ENCODE results near the gene LCK. TPM values are rescaled to one million over a fixed set of nuclear protein-coding genes. Genes with fewer than 3 reads are reported as not detected.

Gene LCK
- total and polyA plus RNA-seq, 7 donors = 0.10 to 0.89 (median 0.77) TPM

GRCh38 chr1:32335535-32335789 lies 84.4 kb downstream of the LCK start:
- peaks cover 0 to 23% of the 10 kb centered on the region in 2 donors for H3K36me3 ChIP-seq (ENCODE audit: insufficient read depth in 1 of 2, low read depth in 1 of 2)
- peak overlapping the region; percentile 74 for H3K4me3 ChIP-seq
- H3K4me1 ChIP-seq = no peaks in the 10 kb centered on the region
- no peak for TF ChIP-seq CTCF (IDR thresholded peaks at IDR 0.05)
- DNase-seq (no peak), ATAC-seq (no peak)
- 0 to 1% (median 0%) methylated on average over 15 to 33 of the region's 34 CpGs for WGBS, 3 donors
- no peaks in the 10 kb centered on the region for H3K27me3 ChIP-seq (ENCODE audit: insufficient read depth in 3 of 3, low read length in 2 of 3)
- H3K9me3 ChIP-seq = no peaks in the 10 kb centered on the region
- peak overlapping the region; percentile 36 for H3K27ac ChIP-seq
- intact Hi-C loops (cut with DNase I) = no loop called here

Other genes starting within 250 kb of the LCK start
- gene KHDRBS1, start 237.4 kb upstream of the LCK start, total RNA-seq = 10 to 100 TPM; 46.5 to 64.5 (median 56.1) TPM
- 10 to 100 TPM; 30.6 to 40.4 (median 38.5) TPM for gene KHDRBS1, start 237.4 kb upstream of the LCK start, polyA plus RNA-seq
- 10 to 100 TPM in 2 of 4 donors, 1 to 10 TPM in 2; 7.2 to 11.5 (median 9.6) TPM for gene TMEM39B, start 178.3 kb upstream of the LCK start, total RNA-seq
- 1 to 10 TPM; 4.7 to 6.3 (median 5.6) TPM for gene TMEM39B, start 178.3 kb upstream of the LCK start, polyA plus RNA-seq
- gene KPNA6, start 143.2 kb upstream of the LCK start, total RNA-seq = 10 to 100 TPM; 67.4 to 98.3 (median 91.9) TPM
- gene KPNA6, start 143.2 kb upstream of the LCK start, polyA plus RNA-seq = 10 to 100 TPM; 13.4 to 51.1 (median 19.3) TPM
- 10 to 100 TPM; 12.9 to 21.5 (median 19.7) TPM for gene TXLNA, start 71.6 kb upstream of the LCK start, total RNA-seq
- gene TXLNA, start 71.6 kb upstream of the LCK start, polyA plus RNA-seq = 10 to 100 TPM in 2 of 3 donors, 1 to 10 TPM in 1; 8.0 to 15.7 (median 12.6) TPM
- 10 to 100 TPM; 38.7 to 69.2 (median 51.3) TPM for gene CCDC28B, start 50.7 kb upstream of the LCK start, total RNA-seq
- 10 to 100 TPM; 22.2 to 63.6 (median 44.3) TPM for gene CCDC28B, start 50.7 kb upstream of the LCK start, polyA plus RNA-seq
- 1 to 10 TPM in 1 of 4 donors, under 1 TPM in 3; 0.24 to 1.1 (median 0.59) TPM for gene IQCC, start 45.6 kb upstream of the LCK start, total RNA-seq
- gene IQCC, start 45.6 kb upstream of the LCK start, polyA plus RNA-seq = 1 to 10 TPM in 1 of 3 donors, under 1 TPM in 2; 0.46 to 1.2 (median 0.69) TPM
- not detected for gene DCDC2B, start 42.2 kb upstream of the LCK start, total RNA-seq
- under 1 TPM in 1 of 3 donors, not detected in 2; 0.04 TPM for gene DCDC2B, start 42.2 kb upstream of the LCK start, polyA plus RNA-seq
- 1 to 10 TPM; 2.6 to 7.7 (median 4.5) TPM for gene TMEM234, start 28.9 kb upstream of the LCK start, total RNA-seq
- gene TMEM234, start 28.9 kb upstream of the LCK start, polyA plus RNA-seq = 1 to 10 TPM; 4.6 to 9.8 (median 7.1) TPM
- 100 to 1,000 TPM; 174 to 238 (median 189) TPM for gene EIF3I, start 28.9 kb upstream of the LCK start, total RNA-seq
- gene EIF3I, start 28.9 kb upstream of the LCK start, polyA plus RNA-seq = 100 to 1,000 TPM; 260 to 506 (median 336) TPM
- 1 to 10 TPM; 2.0 to 6.2 (median 3.3) TPM for gene FAM167B, start 4.0 kb upstream of the LCK start, total RNA-seq
- 1 to 10 TPM; 3.1 to 5.2 (median 3.7) TPM for gene FAM167B, start 4.0 kb upstream of the LCK start, polyA plus RNA-seq
- 10 to 100 TPM; 11.8 to 17.2 (median 14.6) TPM for gene HDAC1, start 40.8 kb downstream of the LCK start, total RNA-seq
- gene HDAC1, start 40.8 kb downstream of the LCK start, polyA plus RNA-seq = 10 to 100 TPM; 13.8 to 23.1 (median 17.0) TPM
- gene MARCKSL1, start 85.0 kb downstream of the LCK start, total RNA-seq = 1 to 10 TPM; 5.6 to 9.5 (median 8.8) TPM
- 10 to 100 TPM in 2 of 3 donors, 1 to 10 TPM in 1; 9.4 to 12.9 (median 12.2) TPM for gene MARCKSL1, start 85.0 kb downstream of the LCK start, polyA plus RNA-seq
- gene FAM229A, start 111.2 kb downstream of the LCK start, total RNA-seq = 1 to 10 TPM in 3 of 4 donors, under 1 TPM in 1; 0.98 to 4.0 (median 1.7) TPM
- gene FAM229A, start 111.2 kb downstream of the LCK start, polyA plus RNA-seq = 1 to 10 TPM; 1.8 to 3.1 (median 2.1) TPM
- gene TSSK3, start 111.3 kb downstream of the LCK start, total RNA-seq = 1 to 10 TPM in 1 of 4 donors, not detected in 3; 1.5 TPM
- 1 to 10 TPM in 1 of 3 donors, under 1 TPM in 2; 0.10 to 4.0 (median 0.12) TPM for gene TSSK3, start 111.3 kb downstream of the LCK start, polyA plus RNA-seq
- 10 to 100 TPM; 29.5 to 59.1 (median 34.5) TPM for gene BSDC1, start 143.2 kb downstream of the LCK start, total RNA-seq
- 10 to 100 TPM; 25.4 to 68.4 (median 29.6) TPM for gene BSDC1, start 143.2 kb downstream of the LCK start, polyA plus RNA-seq
- not detected for gene ZBTB8B, start 213.8 kb downstream of the LCK start, total RNA-seq
- under 1 TPM in 2 of 3 donors, not detected in 1; under 0.01 TPM for gene ZBTB8B, start 213.8 kb downstream of the LCK start, polyA plus RNA-seq